Ovary (tissue), 3 donors: Measurements from ENCODE around the gene ERCC8.

Source experiments
- EP300 ChIP-seq: sonication (generic); formaldehyde crosslinking; IDR thresholded peaks from one replicate; pipeline ENCODE4 v1.6.1; 2017; ENCODE audit warnings: antibody characterized with exemption
- POLR2A ChIP-seq: fragments of 450-650 bp; IDR thresholded peaks from one replicate; pipeline ENCODE4 v1.6.1; 2017; ENCODE audit warnings: antibody characterized with exemption, mild to moderate bottlenecking, moderate library complexity
- TF ChIP-seq, protein P1 (sequence below), 3 donors: fragments of 450-650 bp in 2 of 3; fragments of 200-600 bp in 1 of 3; IDR thresholded peaks; one replicate each; pipeline versions ENCODE4 v1.5.1 to v1.8.0; 2016 to 2022; ENCODE audit warnings: antibody characterized with exemption in 3 of 3, mild to moderate bottlenecking in 1 of 3
- donor health status: DM: no; HTN: no; CAD: no.

DNA sequence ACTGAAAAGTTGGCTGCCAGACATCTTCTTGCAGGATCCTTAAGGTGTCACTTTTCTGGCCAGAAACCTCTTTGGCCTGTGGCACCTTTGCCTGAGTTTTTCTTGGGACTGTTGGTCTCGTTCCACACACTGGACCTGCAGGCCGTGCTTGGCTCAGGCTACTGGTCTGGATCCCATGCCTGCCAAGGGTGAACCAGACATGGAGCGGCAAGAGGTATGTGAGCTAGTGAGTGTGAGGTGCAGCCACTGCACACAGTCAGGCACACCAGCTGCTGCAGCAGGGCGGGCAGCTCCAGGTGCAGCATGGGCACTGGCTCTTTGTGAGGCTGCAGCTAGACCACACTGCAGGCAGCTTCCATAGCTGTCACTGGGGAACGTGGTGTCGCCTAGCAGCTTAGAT lies 48.0 kb upstream of the ERCC8 start:
- TF ChIP-seq, protein P1, sequence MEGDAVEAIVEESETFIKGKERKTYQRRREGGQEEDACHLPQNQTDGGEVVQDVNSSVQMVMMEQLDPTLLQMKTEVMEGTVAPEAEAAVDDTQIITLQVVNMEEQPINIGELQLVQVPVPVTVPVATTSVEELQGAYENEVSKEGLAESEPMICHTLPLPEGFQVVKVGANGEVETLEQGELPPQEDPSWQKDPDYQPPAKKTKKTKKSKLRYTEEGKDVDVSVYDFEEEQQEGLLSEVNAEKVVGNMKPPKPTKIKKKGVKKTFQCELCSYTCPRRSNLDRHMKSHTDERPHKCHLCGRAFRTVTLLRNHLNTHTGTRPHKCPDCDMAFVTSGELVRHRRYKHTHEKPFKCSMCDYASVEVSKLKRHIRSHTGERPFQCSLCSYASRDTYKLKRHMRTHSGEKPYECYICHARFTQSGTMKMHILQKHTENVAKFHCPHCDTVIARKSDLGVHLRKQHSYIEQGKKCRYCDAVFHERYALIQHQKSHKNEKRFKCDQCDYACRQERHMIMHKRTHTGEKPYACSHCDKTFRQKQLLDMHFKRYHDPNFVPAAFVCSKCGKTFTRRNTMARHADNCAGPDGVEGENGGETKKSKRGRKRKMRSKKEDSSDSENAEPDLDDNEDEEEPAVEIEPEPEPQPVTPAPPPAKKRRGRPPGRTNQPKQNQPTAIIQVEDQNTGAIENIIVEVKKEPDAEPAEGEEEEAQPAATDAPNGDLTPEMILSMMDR (IDR thresholded peaks at IDR 0.05), result no peak
- TF ChIP-seq POLR2A (no peak), EP300 (no peak)
